GM18517 (cell line): ENCODE data around the gene AZU1.

Experiments used
- ATAC-seq: cut with Tn5 transposase; IDR thresholded peaks from one replicate; pipeline ENCODE4 v1.9.1; 2021; ENCODE audit warnings: mild to moderate bottlenecking, moderate library complexity; ENCODE audit not compliant: unreplicated experiment

AZU1 gene, protein sequence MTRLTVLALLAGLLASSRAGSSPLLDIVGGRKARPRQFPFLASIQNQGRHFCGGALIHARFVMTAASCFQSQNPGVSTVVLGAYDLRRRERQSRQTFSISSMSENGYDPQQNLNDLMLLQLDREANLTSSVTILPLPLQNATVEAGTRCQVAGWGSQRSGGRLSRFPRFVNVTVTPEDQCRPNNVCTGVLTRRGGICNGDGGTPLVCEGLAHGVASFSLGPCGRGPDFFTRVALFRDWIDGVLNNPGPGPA

DNA sequence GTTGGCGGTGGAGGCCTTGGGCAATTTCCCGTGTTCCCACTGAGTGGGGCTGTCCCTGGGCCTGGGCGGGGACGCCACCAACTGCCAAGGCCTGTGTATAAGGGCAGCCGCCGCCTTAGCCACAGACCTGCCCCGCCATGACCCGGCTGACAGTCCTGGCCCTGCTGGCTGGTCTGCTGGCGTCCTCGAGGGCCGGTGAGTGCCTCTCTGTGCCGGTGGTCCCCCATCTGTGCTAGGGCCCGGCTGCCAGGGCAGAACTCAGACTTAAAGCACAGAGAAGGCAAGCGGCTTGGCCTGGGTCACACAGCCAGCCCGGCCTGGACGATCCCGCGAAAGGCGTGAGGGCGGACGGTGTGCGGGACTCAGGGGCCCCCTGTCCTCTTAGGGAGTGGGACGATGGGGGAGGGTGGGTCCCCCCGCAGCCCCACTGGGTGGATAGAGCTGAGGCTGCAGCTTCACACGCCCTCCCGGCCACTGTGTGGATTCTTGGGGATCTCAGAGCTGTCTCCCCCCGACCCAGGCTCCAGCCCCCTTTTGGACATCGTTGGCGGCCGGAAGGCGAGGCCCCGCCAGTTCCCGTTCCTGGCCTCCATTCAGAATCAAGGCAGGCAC is at the start of gene AZU1:
TSS of gene AZU1 (plus strand) at position 128 of the 612 bp plus-strand sequence. CDS start at position 138, 10 bp downstream.
- ATAC-seq = no peak

DNA sequence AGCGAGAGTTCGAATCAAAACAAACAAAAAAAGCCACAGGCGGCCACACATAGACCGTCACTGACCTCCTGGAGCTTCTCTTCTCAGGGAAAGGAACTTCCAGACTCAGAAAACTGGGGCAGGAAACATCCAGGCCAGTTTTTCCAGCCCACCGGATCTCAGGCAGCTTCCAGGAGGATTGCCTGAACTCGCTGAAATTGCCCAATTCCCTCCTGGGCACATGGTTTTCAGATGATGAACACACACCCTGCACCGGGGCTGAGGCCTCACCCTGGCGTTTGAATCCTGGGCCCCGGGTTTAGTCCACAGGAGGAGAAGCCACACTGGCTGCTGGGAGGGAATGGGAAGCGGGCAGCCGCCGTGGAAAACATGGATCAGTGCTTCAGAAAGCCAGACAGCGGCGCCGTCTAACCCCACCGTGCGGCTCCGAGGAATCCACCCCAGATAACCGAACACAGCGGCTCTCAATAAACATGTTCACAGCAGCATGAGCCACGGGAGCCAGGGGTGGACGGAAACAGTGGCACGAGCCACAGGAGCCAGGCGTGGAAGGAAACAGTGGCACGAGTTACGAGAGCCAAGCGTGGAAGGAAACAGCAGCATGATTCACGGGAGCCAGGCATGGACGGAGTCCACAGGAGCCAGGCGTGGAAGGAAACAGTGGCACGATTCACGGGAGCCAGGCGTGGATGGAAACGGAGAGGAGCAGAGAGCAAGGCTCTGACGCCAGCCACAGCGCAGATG is 48.6 kb upstream of the AZU1 start:
- no peak for ATAC-seq

DNA sequence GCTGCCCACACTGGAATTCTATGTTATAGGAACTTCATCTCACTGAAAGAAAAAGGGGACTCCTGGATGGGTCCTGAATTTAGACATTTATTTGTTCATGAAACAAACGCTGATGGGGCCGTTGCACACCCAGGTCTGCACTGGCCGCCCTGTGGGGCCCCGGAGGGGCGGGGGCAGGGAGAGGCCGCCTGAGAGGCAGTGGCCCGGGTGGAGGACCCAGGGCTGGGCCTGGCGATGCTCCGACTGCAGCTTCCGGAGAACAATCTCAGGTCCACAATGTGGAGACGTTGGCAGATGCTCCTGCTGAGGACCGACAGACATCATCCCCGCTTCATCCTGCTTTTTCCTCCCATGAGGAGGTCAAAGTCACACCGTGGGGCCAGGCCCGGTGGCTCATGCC is 46.7 kb upstream of the AZU1 start:
- no peak for ATAC-seq

DNA sequence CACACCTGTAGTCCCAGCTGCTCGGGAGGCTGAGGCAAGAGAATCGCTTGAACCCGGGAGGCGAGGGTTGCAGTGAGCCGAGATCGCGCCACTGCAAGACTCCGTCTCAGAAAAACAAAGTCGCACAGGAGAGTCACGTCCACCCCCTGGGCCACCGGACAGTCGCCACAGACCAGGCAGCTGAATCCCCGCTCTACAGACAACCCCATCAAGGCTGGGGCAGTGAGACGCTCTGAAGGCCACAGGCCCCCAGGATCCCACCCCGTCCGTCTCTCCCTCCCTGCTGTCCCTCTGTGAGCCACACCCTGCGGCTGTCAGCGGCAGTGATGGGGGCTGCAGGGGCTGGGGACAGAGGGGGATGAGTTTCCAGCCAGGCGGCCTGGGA is 45.8 kb upstream of the AZU1 start:
- ATAC-seq = no peak

DNA sequence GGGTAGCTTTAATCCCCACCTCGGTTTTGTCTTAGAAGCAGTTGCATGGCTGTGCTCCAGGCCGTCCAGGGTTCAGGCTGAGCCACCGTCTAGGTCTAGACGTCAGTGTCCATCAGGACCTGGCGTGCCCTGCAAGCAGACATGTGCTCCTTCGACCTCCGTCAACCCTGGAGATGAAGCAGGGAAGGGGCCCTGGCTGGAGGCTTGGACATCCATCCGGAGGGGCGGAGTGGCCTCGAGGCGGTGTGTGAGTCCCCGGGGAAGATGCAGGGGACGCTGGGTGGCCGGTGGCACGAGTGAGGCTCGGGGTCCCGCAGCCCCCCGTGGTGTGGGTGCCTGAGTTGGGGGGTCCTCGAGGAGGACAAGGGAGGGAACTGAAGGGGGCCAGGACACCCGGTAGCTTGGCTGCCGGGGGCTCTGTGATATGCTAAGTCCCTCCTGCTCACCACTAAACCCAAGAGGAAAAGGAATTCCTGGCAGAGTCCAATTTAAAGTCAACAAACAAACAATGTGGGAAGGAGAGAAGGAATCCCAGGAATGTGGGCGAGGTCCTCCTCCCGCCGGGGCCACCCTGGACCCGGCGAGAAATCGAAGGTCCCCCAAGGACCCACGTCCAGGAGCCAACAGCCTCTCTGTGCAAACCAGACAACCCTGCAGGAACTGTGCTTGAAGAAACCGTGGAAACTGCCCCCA is 45.3 kb upstream of the AZU1 start:
- no peak for ATAC-seq

DNA sequence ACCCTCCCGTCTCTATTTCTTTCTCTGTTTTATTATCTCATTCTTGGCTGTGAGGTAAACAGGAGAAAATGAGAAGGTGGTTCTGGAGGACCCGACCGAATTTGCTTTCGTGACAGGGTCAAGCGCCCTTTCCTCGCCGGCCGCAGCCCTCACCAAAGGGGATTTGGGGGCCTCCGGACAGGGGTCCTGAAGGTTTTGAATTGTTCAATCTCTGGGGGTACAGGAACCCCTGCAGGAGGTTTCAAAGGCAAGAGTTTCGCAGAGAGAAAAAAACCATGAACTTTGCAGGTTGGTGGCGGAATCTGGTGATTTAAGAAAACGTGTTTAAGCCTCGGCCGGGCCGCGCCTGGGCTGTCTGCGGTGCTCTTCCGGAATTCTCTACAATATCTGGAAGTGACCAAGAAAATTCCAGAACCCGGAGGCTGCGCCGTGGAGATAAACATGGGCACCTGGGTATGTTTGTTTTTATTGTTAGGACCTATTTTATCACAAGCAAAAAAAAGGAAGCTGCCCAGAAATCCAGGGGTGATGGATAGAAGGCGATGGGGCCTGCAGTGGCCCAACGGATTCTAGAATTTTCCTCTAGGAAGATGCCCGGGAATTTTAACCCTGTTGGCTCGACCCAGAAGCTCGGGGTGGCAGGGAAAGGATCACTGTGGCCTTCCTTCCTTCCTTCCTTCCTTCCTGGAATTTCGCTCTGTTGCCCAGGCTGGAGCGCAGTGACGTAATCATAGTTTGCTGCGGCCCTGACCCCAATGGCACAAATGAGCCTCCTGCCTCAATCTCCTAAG is 44.6 kb upstream of the AZU1 start:
- ATAC-seq = no peak

DNA sequence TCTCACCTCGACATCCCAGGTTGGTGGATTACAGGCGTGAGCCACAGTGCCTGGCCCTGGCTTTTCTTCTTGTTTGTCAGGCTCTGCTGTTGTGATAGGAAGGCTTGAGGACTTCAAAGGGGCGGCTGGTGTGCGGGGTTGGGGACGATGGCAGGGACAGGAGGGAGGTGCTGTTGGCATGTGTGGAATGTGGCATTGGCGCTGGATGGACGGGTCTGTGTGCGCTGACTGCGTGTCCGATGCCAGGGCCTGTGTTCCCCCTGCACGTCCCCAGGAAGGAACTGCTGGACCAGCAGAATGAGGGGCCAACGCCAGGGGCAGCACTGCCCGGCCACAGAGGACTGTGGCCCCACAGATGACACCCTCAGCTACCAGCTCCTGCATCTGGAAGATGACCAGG is 43.1 kb upstream of the AZU1 start:
- no peak for ATAC-seq

DNA sequence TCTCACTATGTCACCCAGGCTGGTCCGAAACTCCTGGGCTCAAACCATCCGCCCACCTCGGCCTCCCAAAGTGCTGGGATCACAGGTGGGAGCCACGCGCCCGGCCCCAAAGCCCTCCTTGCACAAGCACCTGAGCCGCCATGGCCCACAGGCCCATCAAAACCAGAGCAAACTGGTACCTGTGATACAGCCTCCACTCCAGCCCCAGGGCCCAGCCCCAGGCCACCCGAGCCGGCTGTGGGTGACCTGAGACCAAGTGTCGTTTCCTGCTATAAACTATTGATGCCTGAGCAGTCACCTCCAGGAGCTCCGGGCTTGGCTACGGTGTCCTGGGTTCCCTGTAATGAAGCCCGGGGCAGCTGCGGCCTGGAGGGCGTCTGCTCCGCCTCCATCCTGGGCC is 40.1 kb upstream of the AZU1 start:
- no peak for ATAC-seq

DNA sequence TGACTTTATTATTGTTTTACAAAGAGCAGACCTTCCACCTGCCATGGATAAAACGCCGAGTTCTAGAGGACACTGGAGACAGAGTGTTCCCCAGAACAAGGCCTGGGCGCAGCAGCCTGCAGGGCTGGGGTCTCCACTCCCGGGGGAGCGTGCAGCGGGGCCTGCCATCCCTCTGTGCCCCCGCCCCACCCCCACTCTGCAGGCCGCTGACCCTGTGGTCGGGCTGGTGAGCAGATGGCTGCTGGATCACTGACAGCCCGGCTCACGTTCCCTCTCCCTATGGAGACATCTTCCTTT is 39.0 kb upstream of the AZU1 start:
- ATAC-seq = no peak

DNA sequence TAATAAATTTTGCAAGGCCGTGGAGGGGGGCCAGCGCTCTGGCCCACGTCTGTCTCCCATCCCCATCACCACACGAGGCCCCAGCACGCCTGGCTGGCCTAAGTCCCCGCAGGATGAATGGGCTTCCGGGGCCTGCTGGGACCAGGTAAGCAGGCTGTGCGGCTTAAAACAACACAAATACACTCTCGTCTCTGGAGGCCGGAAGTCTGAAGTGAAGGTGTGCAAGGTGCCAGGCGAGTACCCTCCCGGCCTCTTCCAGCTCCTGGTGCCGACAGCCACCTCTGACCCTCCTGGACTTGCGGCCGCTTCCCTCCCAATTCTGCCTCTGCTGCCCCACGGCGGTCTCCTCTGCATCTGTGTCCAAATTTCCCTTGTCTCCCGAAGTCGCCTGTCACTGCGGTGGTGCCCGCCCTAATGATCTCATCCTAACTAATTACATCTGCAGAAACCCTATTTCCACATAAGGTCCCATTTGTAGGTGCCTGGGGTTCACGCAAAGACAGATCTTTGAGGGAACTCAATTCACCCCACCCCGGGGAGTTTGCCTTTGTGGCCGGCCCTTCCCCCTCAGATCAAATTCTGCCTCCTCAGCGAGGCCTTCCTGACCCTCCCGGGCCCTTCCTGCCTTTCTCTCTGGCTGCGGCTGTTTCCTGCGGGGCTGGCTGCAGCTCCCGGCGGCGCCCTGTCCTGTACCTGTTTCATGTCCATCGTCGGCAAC is 38.5 kb upstream of the AZU1 start:
- no peak for ATAC-seq

DNA sequence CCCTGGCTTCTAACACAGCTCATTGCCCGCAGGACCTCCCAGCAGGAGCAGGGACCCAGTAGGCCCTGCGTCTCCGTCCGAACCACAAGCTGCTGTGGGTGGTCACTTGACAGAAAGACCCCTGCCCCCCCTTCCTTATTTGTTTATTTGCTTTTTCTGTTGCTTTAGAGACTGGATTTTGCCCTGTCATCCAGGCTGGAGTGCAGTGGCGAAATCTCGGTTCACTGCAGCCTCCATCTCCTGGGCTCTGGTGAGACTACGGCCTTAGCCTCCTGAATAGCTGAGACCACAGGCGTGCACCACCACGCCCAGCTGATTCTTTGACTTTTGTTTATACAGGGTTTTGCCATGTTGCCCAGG is 38.0 kb upstream of the AZU1 start:
- no peak for ATAC-seq

DNA sequence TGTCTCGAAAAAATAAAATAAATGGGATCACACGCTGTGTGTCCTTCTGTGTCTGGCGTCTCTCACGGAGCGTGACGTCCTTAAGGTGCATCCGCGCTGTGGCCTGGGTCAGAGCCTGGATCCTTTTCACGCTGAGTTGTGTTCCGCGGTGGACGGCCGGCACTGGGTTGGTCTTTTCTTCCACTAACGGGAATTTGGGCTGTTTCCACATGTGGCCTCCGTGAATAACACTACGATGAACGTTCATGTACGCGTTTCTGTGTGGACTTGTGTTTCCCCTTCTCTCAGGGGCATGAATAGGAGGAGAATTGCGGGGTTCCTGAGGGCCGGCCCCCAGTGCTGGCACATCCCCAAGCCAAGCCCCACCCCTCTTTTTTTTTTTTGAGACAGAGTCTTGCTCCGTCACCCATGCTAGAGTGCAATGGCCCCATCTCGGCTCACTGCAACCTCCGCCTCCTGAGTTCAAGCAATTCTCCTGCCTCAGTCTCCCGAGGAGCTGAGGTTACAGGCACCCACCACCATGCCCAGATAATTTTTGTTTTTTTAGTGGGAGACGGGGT is 36.5 kb upstream of the AZU1 start:
- ATAC-seq = no peak

DNA sequence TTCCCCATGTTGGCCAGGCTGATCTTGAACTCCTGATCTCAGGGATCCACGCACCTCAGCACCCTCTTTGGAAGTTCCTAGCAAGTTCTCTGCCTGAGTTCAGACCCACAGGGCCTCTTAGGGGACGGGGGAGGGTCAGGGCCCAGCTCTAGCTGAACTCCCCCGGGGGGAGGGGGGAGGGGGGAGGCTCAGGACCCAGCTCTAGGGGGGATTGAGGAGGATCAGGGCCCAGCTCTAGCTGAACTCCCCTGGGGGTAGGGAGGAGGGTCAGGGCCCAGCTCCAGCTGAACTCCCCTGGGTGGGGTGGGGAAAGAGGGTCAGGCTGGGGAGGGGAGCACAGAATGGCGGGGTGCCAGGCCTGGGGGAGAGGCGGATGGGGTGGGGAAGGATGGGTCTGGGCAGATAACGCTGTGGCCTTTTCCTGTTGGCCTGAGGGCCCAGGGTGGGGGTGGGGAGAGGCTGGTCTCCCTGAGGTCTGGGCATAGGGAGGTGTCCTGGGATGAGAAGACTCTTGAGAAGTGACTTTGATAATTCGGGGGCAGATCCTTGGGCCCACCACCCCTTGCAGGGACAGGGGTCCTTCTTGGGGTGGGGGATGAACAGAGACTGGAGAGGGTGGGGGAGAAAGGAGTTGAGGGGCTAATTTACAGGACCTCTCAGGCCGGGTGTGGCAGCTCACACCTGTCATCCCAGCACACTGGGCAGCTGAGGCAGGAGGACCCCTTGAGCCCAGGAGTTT is 35.9 kb upstream of the AZU1 start:
- ATAC-seq = no peak

DNA sequence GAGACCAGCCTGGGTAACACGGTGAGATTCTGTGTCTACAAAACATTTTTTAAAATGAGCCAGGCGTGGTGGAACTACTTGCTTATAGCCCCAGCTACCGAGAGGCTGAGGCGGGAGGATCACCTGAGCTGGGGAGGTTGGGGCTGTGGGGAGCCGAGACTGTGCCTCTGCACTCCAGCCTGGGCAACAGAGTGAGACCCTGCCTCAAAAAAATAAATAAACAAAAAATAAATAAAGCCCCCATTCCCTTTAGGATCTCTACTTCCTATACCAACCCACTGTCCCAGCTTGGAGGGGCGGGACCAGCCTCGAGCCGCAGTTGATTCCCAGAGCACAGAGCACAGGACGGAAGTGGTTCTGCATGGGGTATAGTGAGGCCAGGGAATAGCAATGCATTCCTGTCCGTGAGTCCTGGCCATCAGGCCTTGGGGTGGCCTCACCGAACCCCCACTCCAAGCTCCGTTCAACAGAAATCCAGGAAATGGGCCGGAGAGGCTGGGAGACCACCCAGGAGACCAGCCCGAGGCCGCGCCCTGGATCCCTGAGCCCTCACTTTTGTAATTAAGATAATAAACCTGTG is 35.2 kb upstream of the AZU1 start:
- ATAC-seq = no peak

DNA sequence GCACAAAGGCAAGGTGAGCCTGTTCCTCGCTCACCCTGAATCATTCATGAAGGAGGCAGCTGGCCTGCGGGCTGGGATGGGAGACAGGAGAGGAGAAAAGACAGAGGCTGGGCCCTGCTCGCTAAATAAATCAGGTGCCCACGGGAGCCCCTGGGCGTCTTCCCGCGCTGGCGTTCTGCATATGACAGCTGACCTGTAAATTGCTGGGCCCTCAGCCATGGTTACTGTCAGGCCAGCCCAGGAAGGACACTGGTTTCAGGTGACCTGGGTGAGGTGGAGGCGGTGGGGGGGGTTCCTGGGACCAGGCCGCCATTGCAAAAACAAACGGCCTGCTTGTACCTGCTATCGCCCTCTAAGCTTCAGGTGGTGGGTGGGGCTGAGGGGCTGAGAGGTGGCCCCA is 33.8 kb upstream of the AZU1 start:
- no peak for ATAC-seq

DNA sequence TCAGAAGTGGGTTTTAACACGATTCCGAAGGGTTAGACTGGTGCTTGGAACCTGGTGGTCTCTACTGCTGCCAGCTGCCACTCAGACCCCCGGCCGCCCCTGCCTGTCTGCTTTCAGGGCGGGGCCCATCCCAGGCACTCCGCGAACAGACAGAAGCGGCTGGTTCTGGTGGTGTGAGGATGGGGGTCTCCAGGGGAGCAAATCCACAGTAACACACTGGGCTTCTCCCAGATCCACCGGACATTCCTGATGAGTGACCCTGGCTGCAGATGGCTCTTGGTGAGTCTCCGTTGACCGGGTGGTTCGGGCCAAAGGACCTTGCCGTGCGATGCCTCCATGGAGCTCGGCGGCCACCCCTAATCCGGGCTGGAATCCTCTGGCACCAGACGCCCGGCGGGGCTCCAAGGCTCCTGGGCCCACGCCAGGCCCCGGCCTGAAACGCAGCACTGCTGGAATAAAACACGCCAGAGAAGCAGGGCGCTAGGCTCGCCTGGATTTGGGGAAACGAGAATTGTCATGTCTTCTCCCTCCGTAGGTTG is 32.5 kb upstream of the AZU1 start:
- ATAC-seq = no peak

DNA sequence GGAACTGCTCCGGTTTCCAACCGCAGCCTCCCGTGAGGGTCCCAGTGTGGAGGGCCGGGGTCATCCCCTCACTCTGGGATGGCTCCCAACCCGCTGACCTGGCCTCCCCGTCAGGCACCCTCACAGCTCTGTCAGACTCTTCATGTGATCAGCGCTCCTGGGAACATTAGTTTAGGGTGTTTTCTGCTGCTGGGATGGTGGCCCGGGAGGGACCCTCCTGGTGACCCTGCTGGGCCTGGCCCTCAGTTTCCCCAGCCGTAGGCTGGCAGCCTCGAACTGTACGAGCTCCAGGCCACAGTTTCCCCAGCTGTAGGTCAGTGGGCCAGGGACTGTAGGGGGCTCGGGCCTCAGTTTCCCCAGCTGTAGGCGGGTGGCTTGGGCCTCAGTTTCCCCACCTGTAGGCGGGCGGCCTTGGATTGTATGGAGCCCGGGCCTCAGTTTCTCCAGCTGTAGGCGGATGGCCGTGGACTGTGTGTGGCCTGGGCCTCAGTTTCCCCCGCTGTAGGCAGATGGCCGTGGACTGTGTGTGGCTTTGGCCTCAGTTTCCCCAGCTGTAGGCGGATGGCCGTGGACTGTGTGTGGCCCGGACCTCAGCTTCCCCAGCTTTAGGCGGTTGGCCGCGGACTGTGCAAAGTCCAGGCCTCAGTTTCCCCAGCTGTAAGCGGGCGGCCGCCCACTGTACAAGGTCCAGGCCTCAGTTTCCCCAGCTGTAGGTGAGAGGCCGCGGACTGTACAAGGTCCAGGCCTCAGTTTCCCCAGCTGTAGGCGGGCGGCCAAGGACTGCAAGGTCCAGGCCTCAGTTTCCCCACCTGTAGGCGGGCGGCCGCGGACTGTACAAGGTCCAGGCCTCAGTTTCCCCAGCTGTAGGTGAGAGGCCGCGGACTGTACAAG is 31.7 kb upstream of the AZU1 start:
- no peak for ATAC-seq
